NCI-H345 treated with DMSO at 0.1 percent for 48 hours (cell line): Measurements from ENCODE around the gene RPL19.
A peak's percentile ranks its signal among the peaks of the same experiment; 100 is the strongest.
"Not testable (repeated sequence)": the region's sequence is repeated elsewhere in the genome, so short reads cannot be mapped to it uniquely, and the experiment has no call there.

ENCODE experiments used
- DNase-seq: peaks from one replicate; lab custom pipeline; 2025; ENCODE audit not compliant: unreplicated experiment; lab: John Stamatoyannopoulos, UW

RPL19 gene

GRCh38 chr17:39244016-39244599, 44.0 kb downstream of the RPL19 start:
- no peak for DNase-seq

- peak; percentile 78 for DNase-seq
These were observed 44.8 kb downstream of the RPL19 start for GRCh38 chr17:39244600-39245570.

GRCh38 chr17:39246274-39246673, 46.2 kb downstream of the RPL19 start:
- DNase-seq = no peak

GRCh38 chr17:39250076-39250475, 50.0 kb downstream of the RPL19 start:
- DNase-seq = not testable (repeated sequence)

GRCh38 chr17:39251997-39252396, 51.9 kb downstream of the RPL19 start:
- no peak for DNase-seq

GRCh38 chr17:39252788-39253460, 52.8 kb downstream of the RPL19 start:
- no peak for DNase-seq
